Measurements from ENCODE around the gene FAM219B.
A peak's percentile ranks its signal among the peaks of the same experiment; 100 is the strongest.
"Not testable (repeated sequence)": the region's sequence is repeated elsewhere in the genome, so short reads cannot be mapped to it uniquely, and the experiment has no call there.

Gene FAM219B

GRCh38 chr15:74937590-74938371, 31.1 kb upstream of the FAM219B start, which contains the start of gene COX5A:
Gene COX5A (minus strand): TSS chr15:74938073. CDS start chr15:74938014, 59 bp downstream.
- Histone ChIP-seq H3K36me3 (ENCODE audit: low read length) (no peaks in the 10 kb centered on the region), H3K9ac (ENCODE audit: low read length) (peak within 1 kb of the TSS; percentile 96), H3K4me3 (ENCODE audit: insufficient read depth, low read length, poor library complexity, severe bottlenecking) (peak within 1 kb of the TSS; percentile 93), H3K9me2 (replicated peaks; ENCODE audit: insufficient read depth, low read length) (no peaks in the 10 kb centered on the region), H4K20me1 (ENCODE audit: low read depth, low read length) (no peaks in the 10 kb centered on the region; the same call in 1 of the 2 replicates), H3K27me3 (ENCODE audit: low read length) (no peaks in the 10 kb centered on the region), H3K79me2 (ENCODE audit: insufficient read depth, low read length) (peaks cover 51% of the 10 kb centered on the region), H2AFZ (ENCODE audit: low read depth, low read length, severe bottlenecking) (peak within 1 kb of the TSS; percentile 76), H3K4me2 (ENCODE audit: low read depth, low read length, poor library complexity, severe bottlenecking) (peak within 1 kb of the TSS; percentile 89), H3F3A (ENCODE audit: insufficient read depth) (peaks cover 10% of the 10 kb centered on the region; the same call in 1 of the 2 replicates), H3K9me3 (ENCODE audit: insufficient read depth, low read length) (no peaks in the 10 kb centered on the region), H3K27ac (ENCODE audit: low read depth, low read length) (peak within 1 kb of the TSS; percentile 79)
- TF ChIP-seq EZH2phosphoT487 (conservative IDR thresholded peaks at IDR 0.05; ENCODE audit: low read length) = no peak
- no peak for TF ChIP-seq CTCF (IDR thresholded peaks at IDR 0.05; ENCODE audit: insufficient read depth, low read length, poor library complexity, severe bottlenecking)

GRCh38 chr15:74937272-74937589, 30.6 kb upstream of the FAM219B start:
- H3K9me2 ChIP-seq (replicated peaks; ENCODE audit: insufficient read depth, low read length) = no peaks in the 10 kb centered on the region
- peaks cover 14% of the 10 kb centered on the region for H3F3A ChIP-seq (ENCODE audit: insufficient read depth)
- H3K79me2 ChIP-seq (ENCODE audit: insufficient read depth, low read length) = peaks cover 56% of the 10 kb centered on the region
- peak overlapping the region; percentile 93 for H3K4me3 ChIP-seq (ENCODE audit: insufficient read depth, low read length, poor library complexity, severe bottlenecking)
- TF ChIP-seq EZH2phosphoT487 (conservative IDR thresholded peaks at IDR 0.05; ENCODE audit: low read length) = no peak
- no peak for TF ChIP-seq CTCF (IDR thresholded peaks at IDR 0.05; ENCODE audit: insufficient read depth, low read length, poor library complexity, severe bottlenecking)
- peaks cover 3% of the 10 kb centered on the region; the same call in 1 of the 2 replicates for H3K36me3 ChIP-seq (ENCODE audit: low read length)
- peak overlapping the region; percentile 89 for H3K4me2 ChIP-seq (ENCODE audit: low read depth, low read length, poor library complexity, severe bottlenecking)
- peak overlapping the region; percentile 79 for H3K27ac ChIP-seq (ENCODE audit: low read depth, low read length)
- peaks cover 1% of the 10 kb centered on the region; the same call in 1 of the 2 replicates for H4K20me1 ChIP-seq (ENCODE audit: low read depth, low read length)
- no peaks in the 10 kb centered on the region for H3K9me3 ChIP-seq (ENCODE audit: insufficient read depth, low read length)
- H3K27me3 ChIP-seq (ENCODE audit: low read length) = no peaks in the 10 kb centered on the region
- peak overlapping the region; percentile 45 for H2AFZ ChIP-seq (ENCODE audit: low read depth, low read length, severe bottlenecking)
- peak overlapping the region; percentile 96 for H3K9ac ChIP-seq (ENCODE audit: low read length)

- H3K4me3 ChIP-seq (ENCODE audit: insufficient read depth, low read length, poor library complexity, severe bottlenecking); H3K9me2 ChIP-seq (replicated peaks; ENCODE audit: insufficient read depth, low read length); H3K27ac ChIP-seq (ENCODE audit: low read depth, low read length); H3K9me3 ChIP-seq (ENCODE audit: insufficient read depth, low read length); H3K27me3 ChIP-seq (ENCODE audit: low read length); H4K20me1 ChIP-seq (ENCODE audit: low read depth, low read length); H3K9ac ChIP-seq (ENCODE audit: low read length); H2AFZ ChIP-seq (ENCODE audit: low read depth, low read length, severe bottlenecking): not testable (repeated sequence)
- peaks cover 77% of the 10 kb centered on the region for H3K79me2 ChIP-seq (ENCODE audit: insufficient read depth, low read length)
- H3K4me2 ChIP-seq (ENCODE audit: low read depth, low read length, poor library complexity, severe bottlenecking) = peak overlapping the region; percentile 89
- peaks cover 17% of the 10 kb centered on the region for H3F3A ChIP-seq (ENCODE audit: insufficient read depth)
- peaks cover 12% of the 10 kb centered on the region; the same call in 1 of the 2 replicates for H3K36me3 ChIP-seq (ENCODE audit: low read length)
Measured at GRCh38 chr15:74935193-74935592, 28.5 kb upstream of the FAM219B start.

- Histone ChIP-seq H3K9me2 (replicated peaks; ENCODE audit: insufficient read depth, low read length) (no peaks in the 10 kb centered on the region), H3K9ac (ENCODE audit: low read length) (no peak overlapping the region), H3K27ac (ENCODE audit: low read depth, low read length) (no peak overlapping the region)
Measured at GRCh38 chr15:74933573-74933972, 26.9 kb upstream of the FAM219B start.

More at GRCh38 chr15:74933573-74933972, 26.9 kb upstream of the FAM219B start:
- H3K9me3 ChIP-seq (ENCODE audit: insufficient read depth, low read length) = no peaks in the 10 kb centered on the region
- H3K4me2 ChIP-seq (ENCODE audit: low read depth, low read length, poor library complexity, severe bottlenecking) = peak overlapping the region; percentile 9
- H3K79me2 ChIP-seq (ENCODE audit: insufficient read depth, low read length) = peaks cover 89% of the 10 kb centered on the region
- H2AFZ ChIP-seq (ENCODE audit: low read depth, low read length, severe bottlenecking) = no peak overlapping the region
- peaks cover 14% of the 10 kb centered on the region for H3F3A ChIP-seq (ENCODE audit: insufficient read depth)
- no peaks in the 10 kb centered on the region for H3K27me3 ChIP-seq (ENCODE audit: low read length)
- no peak overlapping the region for H3K4me3 ChIP-seq (ENCODE audit: insufficient read depth, low read length, poor library complexity, severe bottlenecking)
- peaks cover 17% of the 10 kb centered on the region; the same call in 1 of the 2 replicates for H4K20me1 ChIP-seq (ENCODE audit: low read depth, low read length)
- TF ChIP-seq CTCF (IDR thresholded peaks at IDR 0.05; ENCODE audit: insufficient read depth, low read length, poor library complexity, severe bottlenecking) = no peak
- TF ChIP-seq EZH2phosphoT487 (conservative IDR thresholded peaks at IDR 0.05; ENCODE audit: low read length) = no peak
- H3K36me3 ChIP-seq (ENCODE audit: low read length) = peaks cover 22% of the 10 kb centered on the region

Measured in SU-DHL-6 (cell line).